CD4-positive, alpha-beta T cell (primary cell): ENCODE measurements around the gene CX3CL1. TPM values are rescaled to one million over a fixed set of nuclear protein-coding genes. Genes with fewer than 3 reads are reported as not detected.

Source experiments
- ATAC-seq: fragments of 200-7000 bp; cut with Tn5 transposase; one replicate; pipeline ENCODE4 v1.10.0; 2022; ENCODE audit warnings: mild to moderate bottlenecking; ENCODE audit not compliant: poor library complexity
- CTCF ChIA-PET: fragments of 350-600 bp; sonication (Branson Sonifier 250); formaldehyde crosslinking; loops from one replicate; lab custom pipeline; 2021; ENCODE audit warnings: antibody characterized with exemption, inconsistent platforms; lab: Charles Lee
- POLR2A ChIA-PET: fragments of 350-600 bp; sonication (Branson Sonifier 250); formaldehyde crosslinking; loops from one replicate; lab custom pipeline; 2021; ENCODE audit warnings: antibody characterized with exemption, inconsistent platforms; lab: Charles Lee
- DNase-seq, 14 experiments: peaks; one replicate each; pipeline ENCODE4 v3.0.0-alpha.2; 2013 to 2020; ENCODE audit warnings: mixed read lengths in 2 of 14
- H3K27ac ChIP-seq, 2 donors: one replicate each; pipeline versions ENCODE4 v1.5.1 to v1.7.0; 2013; ENCODE audit warnings: low read length in 2 of 2, low read depth in 1 of 2, mild to moderate bottlenecking in 1 of 2
- H3K27me3 ChIP-seq, 2 experiments: 1 replicate in 1 of 2; 2 replicates in 1 of 2; pipeline versions ENCODE4 v1.6.1 to v1.7.0; 2013; ENCODE audit warnings: low read length in 2 of 2, control low read depth in 1 of 2, mild to moderate bottlenecking in 1 of 2, moderate library complexity in 1 of 2; ENCODE audit not compliant: insufficient read depth in 2 of 2, control insufficient read depth in 1 of 2
- H3K36me3 ChIP-seq: one replicate; pipeline ENCODE4 v1.6.1; 2013; ENCODE audit warnings: low read length, control low read depth; ENCODE audit not compliant: insufficient read depth
- H3K4me1 ChIP-seq: one replicate; pipeline ENCODE4 v1.6.1; 2013; ENCODE audit warnings: low read length, control low read depth; ENCODE audit not compliant: insufficient read depth
- H3K4me3 ChIP-seq: one replicate; pipeline ENCODE4 v1.5.1; 2013; ENCODE audit warnings: mild to moderate bottlenecking, low read length, moderate library complexity
- H3K9me3 ChIP-seq, 2 experiments: 1 replicate in 1 of 2; 2 replicates in 1 of 2; pipeline versions ENCODE4 v1.6.1 to v1.7.0; 2013; ENCODE audit warnings: low read length in 2 of 2, mild to moderate bottlenecking in 2 of 2, control low read depth in 1 of 2, moderate library complexity in 1 of 2; ENCODE audit not compliant: control insufficient read depth in 1 of 2, insufficient read depth in 1 of 2
- H3K27ac Mint-ChIP-seq: one replicate; pipeline ENCODE4 v1.8.0; 2020; ENCODE audit warnings: mixed read lengths
- H3K27me3 Mint-ChIP-seq: one replicate; pipeline ENCODE4 v1.8.0; 2021; ENCODE audit warnings: mixed read lengths
- H3K36me3 Mint-ChIP-seq: one replicate; pipeline ENCODE4 v1.8.0; 2021; ENCODE audit warnings: low read depth, mixed read lengths
- H3K4me1 Mint-ChIP-seq: one replicate; pipeline ENCODE4 v1.8.0; 2021; ENCODE audit warnings: low read depth, mixed read lengths
- H3K4me3 Mint-ChIP-seq: one replicate; pipeline ENCODE4 v1.8.0; 2020; ENCODE audit warnings: mild to moderate bottlenecking, mixed read lengths
- H3K9me3 Mint-ChIP-seq: one replicate; pipeline ENCODE4 v1.8.0; 2020; ENCODE audit warnings: mixed read lengths
- CTCF ChIP-seq: fragments of 200-600 bp; IDR thresholded peaks from one replicate; pipeline ENCODE4 v1.8.0; 2022; ENCODE audit warnings: antibody characterized with exemption, mild to moderate bottlenecking
- intact Hi-C, 2 experiments: fragments of 100-400 bp; cut with DNase I in 1 of 2; cut with micrococcal nuclease in 1 of 2; formaldehyde crosslinking; loops; one replicate each; pipeline versions ENCODE4 v1.15.1 to v1.9.0; 2023 to 2025; cut with DNase I, micrococcal nuclease
- total RNA-seq, 174 experiments: library from RNA in 2 of 174; stranded (reverse) in 2 of 174; gene quantifications; one replicate each; pipeline ENCODE4 v1.2.3 and lab custom pipeline; 2021 to 2026

CX3CL1 gene
- total RNA-seq, 2 experiments from 2014 or later = not detected

GRCh38 chr16:57432989-57433388, 60.7 kb downstream of the CX3CL1 start:
- Mint-ChIP-seq H3K27me3 (no peaks in the 10 kb centered on the region), H3K4me3 (no peak overlapping the region), H3K27ac (peak overlapping the region; percentile 84), H3K9me3 (no peaks in the 10 kb centered on the region), H3K36me3 (peaks cover 88% of the 10 kb centered on the region), H3K4me1 (peaks cover 35% of the 10 kb centered on the region)
- H3K27me3 ChIP-seq = no peaks in the 10 kb centered on the region
- peak overlapping the region in 1 of 2 donors; percentile 38 for H3K27ac ChIP-seq
- ATAC-seq (peak; percentile 41), DNase-seq (peak in 1 of 14 experiments; percentile 43)
- ChIA-PET CTCF (interaction anchor here (1.4 to 1.9 kb wide), 3 partner anchors 14 to 87 kb away, joined by 3 to 9 read pairs (median 3); partner anchors contain the start of genes CIAPIN1 and COQ9), POLR2A (interaction anchor here (1.3 to 2.7 kb wide), 3 partner anchors 14 to 29 kb away, joined by 5 to 18 read pairs (median 12); partner anchors contain the start of genes CIAPIN1, COQ9 and POLR2C)
- TF ChIP-seq CTCF = no peak
- no peak overlapping the region for H3K4me3 ChIP-seq
- no peaks in the 10 kb centered on the region for H3K9me3 ChIP-seq
- intact Hi-C loops = no loop called here
- H3K4me1 ChIP-seq = peaks cover 22% of the 10 kb centered on the region
- H3K36me3 ChIP-seq = peaks cover 88% of the 10 kb centered on the region

GRCh38 chr16:57434003-57434402, 61.7 kb downstream of the CX3CL1 start:
- ATAC-seq (peak; percentile 89), DNase-seq (peak in 5 of 14 experiments; percentile 22 to 51 (median 45))
- Histone ChIP-seq H3K27ac (peak overlapping the region in 1 of 2 donors; percentile 3), H3K9me3 (no peaks in the 10 kb centered on the region), H3K27me3 (no peaks in the 10 kb centered on the region), H3K4me3 (no peak overlapping the region), H3K36me3 (peaks cover 87% of the 10 kb centered on the region), H3K4me1 (peaks cover 22% of the 10 kb centered on the region)
- TF ChIP-seq CTCF = no peak
- H3K36me3 Mint-ChIP-seq = peaks cover 88% of the 10 kb centered on the region
- intact Hi-C loops = no loop called here
- no peaks in the 10 kb centered on the region for H3K9me3 Mint-ChIP-seq
- H3K4me1 Mint-ChIP-seq = peaks cover 38% of the 10 kb centered on the region
- ChIA-PET POLR2A (interaction anchor here (1.0 to 2.7 kb wide), 3 partner anchors 12 to 28 kb away, joined by 3 to 18 read pairs (median 12); partner anchors contain the start of genes CIAPIN1, COQ9 and POLR2C), CTCF (interaction anchor here (1.4 to 1.9 kb wide), 3 partner anchors 13 to 86 kb away, joined by 3 to 9 read pairs (median 3); partner anchors contain the start of genes CIAPIN1 and COQ9)
- H3K27ac Mint-ChIP-seq = peak overlapping the region; percentile 84
- peak overlapping the region; percentile 11 for H3K4me3 Mint-ChIP-seq
- H3K27me3 Mint-ChIP-seq = no peaks in the 10 kb centered on the region

Other genes starting within 250 kb of the CX3CL1 start
- 10 to 100 TPM; 77.1 to 77.9 TPM for gene PSME3IP1, start 186.5 kb upstream of the CX3CL1 start, total RNA-seq
- 10 to 100 TPM; 19.9 to 21.3 TPM for gene RSPRY1, start 186.2 kb upstream of the CX3CL1 start, total RNA-seq
- 10 to 100 TPM; 32.4 to 35.6 TPM for gene ARL2BP, start 127.2 kb upstream of the CX3CL1 start, total RNA-seq
- gene PLLP, start 87.8 kb upstream of the CX3CL1 start, total RNA-seq = 1 to 10 TPM; 1.8 to 2.5 TPM
- not detected for gene CCL22, start 13.7 kb upstream of the CX3CL1 start, total RNA-seq
- not detected for gene CCL17, start 32.3 kb downstream of the CX3CL1 start, total RNA-seq
- gene CIAPIN1, start 74.9 kb downstream of the CX3CL1 start, total RNA-seq = 10 to 100 TPM; 27.8 to 28.0 TPM
- 1 to 10 TPM; 7.0 to 7.6 TPM for gene COQ9, start 75.0 kb downstream of the CX3CL1 start, total RNA-seq
- gene POLR2C, start 90.2 kb downstream of the CX3CL1 start, total RNA-seq = 100 to 1,000 TPM; 124 to 125 TPM
- gene DOK4, start 114.0 kb downstream of the CX3CL1 start, total RNA-seq = 1 to 10 TPM; 2.4 to 2.9 TPM
- 1 to 10 TPM; 2.0 TPM for gene CCDC102A, start 164.1 kb downstream of the CX3CL1 start, total RNA-seq
- gene ADGRG5, start 170.2 kb downstream of the CX3CL1 start, total RNA-seq = under 1 TPM; 0.41 to 0.61 TPM